ENCODE measurements around the gene SNX27.

Gene SNX27

DNA sequence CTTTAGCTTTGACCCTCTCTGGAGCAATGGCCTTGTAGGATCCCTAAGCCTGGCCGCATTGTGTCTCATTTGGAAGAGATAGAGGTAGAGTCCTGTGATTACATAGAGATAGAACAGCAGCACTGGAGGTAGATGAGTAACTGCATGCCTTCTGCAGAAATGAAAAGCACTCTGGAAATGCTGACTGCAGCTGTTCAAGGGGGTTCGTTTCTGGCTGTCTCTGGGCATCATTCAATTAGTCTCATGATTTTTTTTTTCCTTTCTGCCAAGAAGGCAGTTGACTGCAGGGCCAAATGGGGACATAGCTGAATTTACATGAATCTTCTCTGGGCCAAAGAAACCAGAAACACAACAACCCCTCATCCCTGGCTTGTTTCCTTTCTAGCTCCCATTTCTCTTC, 28.1 kb upstream of the SNX27 start:
- no peak for DNase-seq (ENCODE audit: extremely low spot score)
- ChIA-PET POLR2A (no interaction called here), CTCF (interaction anchor here (0.7 to 1.2 kb wide), 2 partner anchors 9 to 10 kb away, joined by 3 to 5 read pairs; no protein-coding TSS in a partner anchor)
- TF ChIP-seq, protein P1, sequence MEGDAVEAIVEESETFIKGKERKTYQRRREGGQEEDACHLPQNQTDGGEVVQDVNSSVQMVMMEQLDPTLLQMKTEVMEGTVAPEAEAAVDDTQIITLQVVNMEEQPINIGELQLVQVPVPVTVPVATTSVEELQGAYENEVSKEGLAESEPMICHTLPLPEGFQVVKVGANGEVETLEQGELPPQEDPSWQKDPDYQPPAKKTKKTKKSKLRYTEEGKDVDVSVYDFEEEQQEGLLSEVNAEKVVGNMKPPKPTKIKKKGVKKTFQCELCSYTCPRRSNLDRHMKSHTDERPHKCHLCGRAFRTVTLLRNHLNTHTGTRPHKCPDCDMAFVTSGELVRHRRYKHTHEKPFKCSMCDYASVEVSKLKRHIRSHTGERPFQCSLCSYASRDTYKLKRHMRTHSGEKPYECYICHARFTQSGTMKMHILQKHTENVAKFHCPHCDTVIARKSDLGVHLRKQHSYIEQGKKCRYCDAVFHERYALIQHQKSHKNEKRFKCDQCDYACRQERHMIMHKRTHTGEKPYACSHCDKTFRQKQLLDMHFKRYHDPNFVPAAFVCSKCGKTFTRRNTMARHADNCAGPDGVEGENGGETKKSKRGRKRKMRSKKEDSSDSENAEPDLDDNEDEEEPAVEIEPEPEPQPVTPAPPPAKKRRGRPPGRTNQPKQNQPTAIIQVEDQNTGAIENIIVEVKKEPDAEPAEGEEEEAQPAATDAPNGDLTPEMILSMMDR (IDR thresholded peaks at IDR 0.05; ENCODE audit: control extremely low read depth, extremely low read depth, low read depth, missing control alignments): no peak

DNA sequence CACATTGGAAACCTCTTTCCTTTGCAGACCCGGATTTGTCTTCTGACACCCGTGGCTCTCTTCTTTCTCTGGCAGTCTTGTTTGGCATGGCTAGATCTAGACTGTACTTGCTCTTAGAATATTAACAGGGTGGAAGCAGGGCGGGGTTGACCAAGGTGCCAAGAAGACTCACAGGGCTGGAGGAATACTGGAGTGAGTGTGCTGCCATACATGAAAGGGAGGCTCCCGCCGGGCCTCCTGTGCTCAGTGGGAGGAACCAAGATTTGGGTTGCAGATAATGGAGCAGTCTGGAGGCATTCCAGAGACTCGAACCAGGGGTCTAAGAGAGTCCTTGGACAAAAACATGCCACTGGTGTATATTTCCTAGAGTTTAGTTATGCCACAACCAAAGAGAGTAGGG, 27.6 kb upstream of the SNX27 start:
- ChIA-PET CTCF (interaction anchor here (1.2 kb wide), 1 partner anchor 9 kb away, joined by 5 read pairs; no protein-coding TSS in a partner anchor), POLR2A (no interaction called here)
- TF ChIP-seq, protein P1 (IDR thresholded peaks at IDR 0.05; ENCODE audit: control extremely low read depth, extremely low read depth, low read depth, missing control alignments): no peak
- DNase-seq (ENCODE audit: extremely low spot score): no peak

- ChIA-PET CTCF (no interaction called here), POLR2A (no interaction called here)
- no peak for DNase-seq (ENCODE audit: extremely low spot score)
- TF ChIP-seq, protein P1 (IDR thresholded peaks at IDR 0.05; ENCODE audit: control extremely low read depth, extremely low read depth, low read depth, missing control alignments): no peak
Measured at GRCh38 chr1:151584780-151585179, 27.1 kb upstream of the SNX27 start.

- ChIA-PET POLR2A (no interaction called here), CTCF (interaction anchor here (1.3 to 1.5 kb wide), 2 partner anchors 8 to 11 kb away, joined by 3 to 8 read pairs; no protein-coding TSS in a partner anchor)
- DNase-seq (ENCODE audit: extremely low spot score): no peak
- TF ChIP-seq, protein P1 (IDR thresholded peaks at IDR 0.05; ENCODE audit: control extremely low read depth, extremely low read depth, low read depth, missing control alignments): no peak
Measured at GRCh38 chr1:151585622-151586021, 26.2 kb upstream of the SNX27 start.

- POLR2A ChIA-PET: no interaction called here
- TF ChIP-seq, protein P1 (IDR thresholded peaks at IDR 0.05; ENCODE audit: control extremely low read depth, extremely low read depth, low read depth, missing control alignments): no peak
- CTCF ChIA-PET: interaction anchor here (1.2 kb wide), 1 partner anchor 143 kb away, joined by 6 read pairs; no protein-coding TSS in a partner anchor
- no peak for DNase-seq (ENCODE audit: extremely low spot score)
Measured at GRCh38 chr1:151590961-151591360, 20.9 kb upstream of the SNX27 start.

- TF ChIP-seq, protein P1 (IDR thresholded peaks at IDR 0.05; ENCODE audit: control extremely low read depth, extremely low read depth, low read depth, missing control alignments): no peak
- POLR2A ChIA-PET: no interaction called here
- CTCF ChIA-PET: interaction anchor here (0.6 to 3.8 kb wide), 32 partner anchors 8 to 294 kb away, joined by 3 to 25 read pairs (median 5); partner anchors contain the start of genes CELF3, MRPL9 and SNX27
- no peak for DNase-seq (ENCODE audit: extremely low spot score)
Measured at GRCh38 chr1:151593730-151594129, 18.1 kb upstream of the SNX27 start.

Measured in GM10248 (cell line).